SU-DHL-6 (cell line): ENCODE data around the gene MAPK8IP1.

Source experiments
- H2AFZ ChIP-seq: fragments of 200-600 bp; sonication (generic); 2 replicates; pipeline ENCODE4 v1.6.1; 2014; ENCODE audit warnings: low read depth, mild to moderate bottlenecking, moderate library complexity, mixed read lengths, antibody characterized with exemption, low read length; ENCODE audit not compliant: severe bottlenecking
- H3F3A ChIP-seq: fragments of 200-600 bp; shearing (Covaris generic); 2 replicates; pipeline ENCODE4 v1.6.0; 2016; ENCODE audit warnings: antibody characterized with exemption, mild to moderate bottlenecking; ENCODE audit not compliant: insufficient read depth
- H3K27ac ChIP-seq: fragments of 200-600 bp; sonication (generic); 2 replicates; pipeline ENCODE4 v1.5.1; 2016; ENCODE audit warnings: low read depth, mild to moderate bottlenecking, low read length, moderate library complexity, mixed read lengths
- H3K27me3 ChIP-seq: fragments of 200-600 bp; sonication (generic), shearing (Covaris generic); 2 replicates; pipeline ENCODE4 v1.6.0; 2014; ENCODE audit warnings: mild to moderate bottlenecking, low read length
- H3K36me3 ChIP-seq: fragments of 200-600 bp; sonication (generic); 2 replicates; pipeline ENCODE4 v1.6.1; 2014; ENCODE audit warnings: mild to moderate bottlenecking, low read length, mixed read lengths
- H3K4me2 ChIP-seq: fragments of 300-600, 200-600 bp; shearing (Covaris generic), sonication (generic); 2 replicates; pipeline ENCODE4 v1.6.0; 2014; ENCODE audit warnings: low read length, low read depth, mild to moderate bottlenecking; ENCODE audit not compliant: poor library complexity, severe bottlenecking
- H3K4me3 ChIP-seq: fragments of 200-600 bp; sonication (generic); 2 replicates; pipeline ENCODE4 v1.5.1; 2014; ENCODE audit warnings: antibody characterized with exemption, low read length, mild to moderate bottlenecking, mixed read lengths; ENCODE audit not compliant: insufficient read depth, poor library complexity, severe bottlenecking
- H3K79me2 ChIP-seq: fragments of 200-600 bp; sonication (generic); 2 replicates; pipeline ENCODE4 v1.6.1; 2014; ENCODE audit warnings: mild to moderate bottlenecking, low read length, moderate library complexity; ENCODE audit not compliant: insufficient read depth
- H3K9ac ChIP-seq: fragments of 200-600 bp; sonication (generic); 2 replicates; pipeline ENCODE4 v1.7.0; 2014; ENCODE audit warnings: mild to moderate bottlenecking, low read length
- H3K9me2 ChIP-seq: fragments of 200-600 bp; sonication (generic); replicated peaks from 2 replicates; pipeline ENCODE4 v1.6.1; 2014; ENCODE audit warnings: low read length; ENCODE audit not compliant: insufficient read depth
- H3K9me3 ChIP-seq: fragments of 200-600 bp; sonication (generic); 2 replicates; pipeline ENCODE4 v1.6.1; 2014; ENCODE audit warnings: low read length, mixed read lengths; ENCODE audit not compliant: insufficient read depth
- H4K20me1 ChIP-seq: fragments of 200-600 bp; sonication (generic); 2 replicates; pipeline ENCODE4 v1.6.1; 2014; ENCODE audit warnings: low read depth, mild to moderate bottlenecking, antibody characterized with exemption, low read length, moderate library complexity, mixed read lengths
- CTCF ChIP-seq: fragments of 200-600 bp; sonication (generic); IDR thresholded peaks from one replicate; pipeline ENCODE4 v1.5.1; 2017; ENCODE audit warnings: antibody characterized with exemption, mild to moderate bottlenecking, low read length, moderate library complexity; ENCODE audit not compliant: insufficient read depth, poor library complexity, severe bottlenecking
- EZH2phosphoT487 ChIP-seq: fragments of 200-600 bp; sonication (generic), shearing (Covaris generic); conservative IDR thresholded peaks from 2 replicates; pipeline ENCODE4 v1.6.1; 2018; ENCODE audit warnings: mild to moderate bottlenecking, antibody characterized with exemption, low read length, moderate library complexity, mixed read lengths

MAPK8IP1 gene

DNA sequence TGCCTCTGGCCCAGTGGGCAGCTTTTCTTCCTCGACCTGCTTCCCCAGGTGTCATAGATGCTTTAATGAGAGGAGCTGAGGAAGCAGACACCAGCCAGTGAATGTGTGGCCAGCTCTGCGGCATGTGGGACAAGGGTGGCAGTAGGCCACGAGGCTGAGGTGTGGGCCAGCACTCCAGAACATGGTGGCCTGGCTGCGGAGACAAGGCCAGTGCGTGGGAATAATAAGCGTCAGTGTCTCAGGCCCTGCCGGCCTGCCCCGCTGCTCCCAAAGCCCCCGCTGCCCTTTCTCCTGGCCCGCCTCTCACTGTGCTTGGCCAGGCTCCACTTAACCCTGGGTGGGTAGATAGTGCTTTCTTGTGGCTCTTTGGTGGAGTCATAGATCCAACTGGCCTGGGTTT is 2.1 kb downstream of the MAPK8IP1 start:
- TF ChIP-seq EZH2phosphoT487 (no peak), CTCF (no peak)
- H3K4me2 ChIP-seq = no peak overlapping the region
- no peaks in the 10 kb centered on the region for H3K27me3 ChIP-seq
- H3K27ac ChIP-seq = no peak overlapping the region
- H2AFZ ChIP-seq = no peak overlapping the region
- H3K79me2 ChIP-seq = no peaks in the 10 kb centered on the region
- H4K20me1 ChIP-seq = no peaks in the 10 kb centered on the region
- no peaks in the 10 kb centered on the region for H3K9me3 ChIP-seq
- no peaks in the 10 kb centered on the region for H3K9me2 ChIP-seq
- H3F3A ChIP-seq = no peaks in the 10 kb centered on the region
- H3K4me3 ChIP-seq = no peak overlapping the region
- no peaks in the 10 kb centered on the region for H3K36me3 ChIP-seq
- H3K9ac ChIP-seq = no peak overlapping the region

GRCh38 chr11:45889555-45889954 is 4.1 kb downstream of the MAPK8IP1 start:
- Histone ChIP-seq H3K36me3 (no peaks in the 10 kb centered on the region), H3K27ac (no peak overlapping the region), H3F3A (no peaks in the 10 kb centered on the region), H3K9ac (no peak overlapping the region), H3K4me2 (no peak overlapping the region), H3K27me3 (no peaks in the 10 kb centered on the region), H3K79me2 (no peaks in the 10 kb centered on the region), H3K9me3 (no peaks in the 10 kb centered on the region), H3K4me3 (no peak overlapping the region), H3K9me2 (no peaks in the 10 kb centered on the region), H4K20me1 (no peaks in the 10 kb centered on the region), H2AFZ (no peak overlapping the region)
- TF ChIP-seq CTCF = no peak
- no peak for TF ChIP-seq EZH2phosphoT487

GRCh38 chr11:45889966-45890365 is 4.5 kb downstream of the MAPK8IP1 start:
- Histone ChIP-seq H3K9ac (no peak overlapping the region), H3K27me3 (no peaks in the 10 kb centered on the region), H3K4me2 (no peak overlapping the region), H2AFZ (no peak overlapping the region), H3K9me3 (no peaks in the 10 kb centered on the region), H3K4me3 (no peak overlapping the region), H3K27ac (no peak overlapping the region), H3K36me3 (no peaks in the 10 kb centered on the region), H4K20me1 (no peaks in the 10 kb centered on the region), H3K9me2 (no peaks in the 10 kb centered on the region), H3K79me2 (no peaks in the 10 kb centered on the region), H3F3A (no peaks in the 10 kb centered on the region)
- TF ChIP-seq EZH2phosphoT487 (no peak), CTCF (no peak)
